HepG2 (cell line): ENCODE results near the gene SHANK3. TPM values are rescaled to one million over a fixed set of nuclear protein-coding genes. Genes with fewer than 3 reads are reported as not detected.

ENCODE experiments used
- ATAC-seq: fragments of 200-7000 bp; cut with Tn5 transposase; 3 replicates; pipeline ENCODE4 v1.9.1; 2020; ENCODE audit warnings: mild to moderate bottlenecking, moderate library complexity
- BruUV-seq: library from RNA; stranded (reverse); fragments of 400-500 nt; replicated peaks from 2 replicates; lab custom pipeline; 2021; lab: Mats Ljungman, UMichigan
- CTCF ChIA-PET: fragments of 300-600 bp; formaldehyde crosslinking; extraction: SDS; loops from one replicate; lab custom pipeline; 2021; ENCODE audit warnings: low total read pairs, inconsistent platforms, low intra/inter-chr PET ratio; lab: Yijun Ruan, JAX
- POLR2A ChIA-PET: fragments of 350-600 bp; sonication (Branson Sonifier 250); formaldehyde crosslinking; loops from one replicate; lab custom pipeline; 2020; ENCODE audit warnings: antibody characterized with exemption, inconsistent platforms; lab: Yijun Ruan, JAX
- DNase-seq: peaks from one replicate; pipeline ENCODE4 v3.0.0-alpha.2; 2015; ENCODE audit warnings: low spot score
- FAIRE-seq: peaks from 3 replicates; lab custom pipeline; 2011; peaks lifted over from hg19 to GRCh38; lab: Jason Lieb, UNC
- H2AFZ ChIP-seq: one replicate; pipeline ENCODE4 v1.6.1; 2011; ENCODE audit warnings: low read length, inconsistent platforms
- H3K27ac ChIP-seq: fragments of 300-600 bp; 3 replicates; pipeline ENCODE4 v1.8.0; 2011; ENCODE audit warnings: mixed run types, mild to moderate bottlenecking, mixed read lengths, low read length, inconsistent platforms; ENCODE audit not compliant: insufficient read depth; ENCODE audit errors: extremely low read length
- H3K27me3 ChIP-seq, 2 experiments: fragments of 200-600 bp in 1 of 2; 2 replicates in 1 of 2; 3 replicates in 1 of 2; pipeline versions ENCODE4 v1.6.0 to v1.8.0; 2011; ENCODE audit warnings: low read length in 2 of 2, mild to moderate bottlenecking in 2 of 2, moderate library complexity in 2 of 2, inconsistent platforms in 1 of 2; ENCODE audit not compliant: insufficient read depth in 2 of 2, control insufficient read depth in 1 of 2
- H3K36me3 ChIP-seq, 2 experiments: fragments of 200-600 bp in 1 of 2; replicated peaks in 1 of 2; 2 replicates in 1 of 2; 3 replicates in 1 of 2; pipeline versions ENCODE4 v1.5.1 to v1.8.0; 2011; ENCODE audit warnings: low read length in 2 of 2, inconsistent platforms in 1 of 2; ENCODE audit not compliant: insufficient read depth in 2 of 2, control insufficient read depth in 1 of 2
- H3K4me1 ChIP-seq: 2 replicates; pipeline ENCODE4 v1.5.1; 2012; ENCODE audit warnings: low read length, inconsistent platforms; ENCODE audit not compliant: insufficient read depth
- H3K4me2 ChIP-seq: 2 replicates; pipeline ENCODE4 v1.6.0; 2011; ENCODE audit warnings: low read depth, low read length, inconsistent platforms
- H3K4me3 ChIP-seq, 3 experiments: fragments of 200-600 bp in 1 of 3; sonication (generic), shearing (Covaris generic) in 1 of 3; replicated peaks in 1 of 3; 2 replicates each; pipeline ENCODE4 v1.5.1; 2011 to 2016; ENCODE audit warnings: low read length in 3 of 3, inconsistent platforms in 2 of 3, low read depth in 2 of 3, mild to moderate bottlenecking in 2 of 3, control low read depth in 1 of 3, mixed read lengths in 1 of 3; ENCODE audit not compliant: insufficient read depth in 1 of 3
- H3K79me2 ChIP-seq: one replicate; pipeline ENCODE4 v1.6.1; 2011; ENCODE audit warnings: low read length, inconsistent platforms; ENCODE audit not compliant: insufficient read depth
- H3K9ac ChIP-seq: 2 replicates; pipeline ENCODE4 v1.6.0; 2011; ENCODE audit warnings: mild to moderate bottlenecking, low read depth, low read length, inconsistent platforms; ENCODE audit not compliant: insufficient read depth
- H3K9me3 ChIP-seq: 2 replicates; pipeline ENCODE4 v1.5.1; 2012; ENCODE audit warnings: mild to moderate bottlenecking, low read length
- H4K20me1 ChIP-seq: 2 replicates; pipeline ENCODE4 v1.6.0; 2011; ENCODE audit warnings: inconsistent platforms, mild to moderate bottlenecking, low read length, moderate library complexity; ENCODE audit not compliant: insufficient read depth
- MED1 ChIP-seq: sonication (generic); formaldehyde crosslinking; IDR thresholded peaks from 2 replicates; pipeline ENCODE4 v1.4.0; 2020; ENCODE audit warnings: missing genetic modification reagents
- MTF1 ChIP-seq: sonication (generic); formaldehyde crosslinking; IDR thresholded peaks from 2 replicates; pipeline ENCODE4 v1.5.0; 2020; ENCODE audit warnings: missing genetic modification reagents
- NFE2 ChIP-seq: sonication (generic); formaldehyde crosslinking; IDR thresholded peaks from 2 replicates; pipeline ENCODE4 v1.4.0; 2020; ENCODE audit warnings: missing genetic modification reagents
- PCBP2 ChIP-seq: fragments of 200-400 bp; formaldehyde crosslinking; optimal IDR thresholded peaks from 2 replicates; pipeline ENCODE3; 2018; ENCODE audit warnings: low read length, low read depth; ENCODE audit not compliant: poor library complexity, severe bottlenecking
- STAG1 ChIP-seq: sonication (generic); formaldehyde crosslinking; IDR thresholded peaks from 2 replicates; pipeline ENCODE4 v1.4.0; 2020; ENCODE audit warnings: missing genetic modification reagents
- U2AF2 ChIP-seq: fragments of 200-400 bp; formaldehyde crosslinking; IDR thresholded peaks from 2 replicates; pipeline ENCODE4 v1.6.1; 2017; ENCODE audit warnings: low read depth, mild to moderate bottlenecking, low read length
- ZNF143 ChIP-seq: sonication (generic); formaldehyde crosslinking; IDR thresholded peaks from 2 replicates; pipeline ENCODE4 v1.4.0; 2020; ENCODE audit warnings: missing genetic modification reagents
- WGBS: methylation state at CpG from one replicate; pipeline ENCODE4 v1.1.6; 2017; ENCODE audit warnings: low lambda C conversion rate; 5-methylcytosine and 5-hydroxymethylcytosine counted together
- in situ Hi-C: cut with HindIII; loops from 2 replicates; pipeline ENCODE4 v1.10.0; 2017; ENCODE audit warnings: low pct_unique_long_range_greater_than_20kb; ENCODE audit not compliant: extremely low pct_ligation_motif_present
- intact Hi-C: fragments of 100-400 bp; cut with micrococcal nuclease; formaldehyde crosslinking; loops from one replicate; pipeline ENCODE4 v1.10.0; 2022; ENCODE audit not compliant: unreplicated experiment
- polyA plus RNA-seq, 8 experiments: library from polyadenylated mRNA; depleted of rRNA in 3 of 8; stranded (reverse) in 7 of 8; unstranded in 1 of 8; fragments of >200 nt; fragmentation: Illumina TruSeq in 4 of 8; extraction: Trizol in 4 of 8; gene quantifications; 2 replicates each; pipeline versions ENCODE4 v1.2.1 to v1.2.3, GENCODE V29; 2011 to 2016; ENCODE audit warnings: low read depth in 4 of 8, missing spikeins in 1 of 8, mixed read lengths in 1 of 8; ENCODE audit not compliant: insufficient read depth in 1 of 8
- total RNA-seq, 5 experiments: library from RNA; depleted of rRNA; stranded (reverse); fragments of >200 nt; fragmentation: Illumina TruSeq; extraction: Trizol; gene quantifications; 2 replicates each; pipeline ENCODE4 v1.2.3, GENCODE V29; 2016; ENCODE audit warnings: low read depth in 1 of 5
- TF ChIP-seq, protein P1 (sequence below): sonication (generic); formaldehyde crosslinking; IDR thresholded peaks from 2 replicates; pipeline ENCODE4 v1.4.0; 2020; ENCODE audit warnings: low read depth, mild to moderate bottlenecking, missing genetic modification reagents

SHANK3 gene
- total and polyA plus RNA-seq, 2 of the 13 experiments (the other 11 are each of a cell fraction or from before 2014, with no cell fraction given) = 2.9 to 4.6 TPM

- no peak for DNase-seq
- peaks cover 8% of the 10 kb centered on the region; the same call in 1 of the 2 replicates for H3K4me1 ChIP-seq
- no TSS peak for BruUV-seq
- H3K4me3 ChIP-seq = no peak overlapping the region
- no peaks in the 10 kb centered on the region for H3K79me2 ChIP-seq
- H3K9ac ChIP-seq = no peak overlapping the region
- POLR2A ChIA-PET = no interaction called here
- H3K27ac ChIP-seq = no peak overlapping the region
- no peaks in the 10 kb centered on the region for H4K20me1 ChIP-seq
- CTCF ChIA-PET = no interaction called here
- TF ChIP-seq MED1 (CRISPR knock-in tag) (no peak), ZNF143 (CRISPR knock-in tag) (no peak), PCBP2 (no peak)
- no peak overlapping the region for H3K4me2 ChIP-seq
- intact Hi-C loops = no loop called here
- no peak for FAIRE-seq
- H3K9me3 ChIP-seq = no peaks in the 10 kb centered on the region
- no peak for ATAC-seq
- peaks cover 0 to 6% of the 10 kb centered on the region in 2 experiments; a peak in 4 of 5 replicates for H3K36me3 ChIP-seq
- H2AFZ ChIP-seq = no peak overlapping the region
- in situ Hi-C loops = no loop called here
- 96% methylated on average over 9 of the region's 9 CpGs for WGBS
- no peaks in the 10 kb centered on the region for H3K27me3 ChIP-seq
These were observed 42.6 kb downstream of the SHANK3 start for GRCh38 chr22:50715250-50715649.

GRCh38 chr22:50715776-50716175, 43.2 kb downstream of the SHANK3 start:
- no TSS peak for BruUV-seq
- H3K4me2 ChIP-seq = no peak overlapping the region
- H3K9ac ChIP-seq = no peak overlapping the region
- FAIRE-seq (no peak), ATAC-seq (no peak), DNase-seq (no peak)
- no peaks in the 10 kb centered on the region for H3K27me3 ChIP-seq
- H3K9me3 ChIP-seq = no peaks in the 10 kb centered on the region
- H3K27ac ChIP-seq = no peak overlapping the region
- in situ Hi-C loops = no loop called here
- no peaks in the 10 kb centered on the region for H4K20me1 ChIP-seq
- intact Hi-C loops = no loop called here
- no peak overlapping the region for H2AFZ ChIP-seq
- ChIA-PET CTCF (no interaction called here), POLR2A (no interaction called here)
- no peak overlapping the region for H3K4me3 ChIP-seq
- WGBS = 100% methylated on average over 6 of the region's 7 CpGs
- peaks cover 0 to 6% of the 10 kb centered on the region in 2 experiments; a peak in 4 of 5 replicates for H3K36me3 ChIP-seq
- TF ChIP-seq, protein P1, sequence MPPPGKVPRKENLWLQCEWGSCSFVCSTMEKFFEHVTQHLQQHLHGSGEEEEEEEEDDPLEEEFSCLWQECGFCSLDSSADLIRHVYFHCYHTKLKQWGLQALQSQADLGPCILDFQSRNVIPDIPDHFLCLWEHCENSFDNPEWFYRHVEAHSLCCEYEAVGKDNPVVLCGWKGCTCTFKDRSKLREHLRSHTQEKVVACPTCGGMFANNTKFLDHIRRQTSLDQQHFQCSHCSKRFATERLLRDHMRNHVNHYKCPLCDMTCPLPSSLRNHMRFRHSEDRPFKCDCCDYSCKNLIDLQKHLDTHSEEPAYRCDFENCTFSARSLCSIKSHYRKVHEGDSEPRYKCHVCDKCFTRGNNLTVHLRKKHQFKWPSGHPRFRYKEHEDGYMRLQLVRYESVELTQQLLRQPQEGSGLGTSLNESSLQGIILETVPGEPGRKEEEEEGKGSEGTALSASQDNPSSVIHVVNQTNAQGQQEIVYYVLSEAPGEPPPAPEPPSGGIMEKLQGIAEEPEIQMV = no peak
- TF ChIP-seq STAG1 (no peak), MTF1 (CRISPR knock-in tag) (no peak), NFE2 (CRISPR knock-in tag) (no peak), U2AF2 (no peak)
- H3K4me1 ChIP-seq = peaks cover 3% of the 10 kb centered on the region; the same call in 1 of the 2 replicates
- no peaks in the 10 kb centered on the region for H3K79me2 ChIP-seq
